ENCODE measurements around the gene CREG2.

- TF ChIP-seq CTCF (IDR thresholded peaks at IDR 0.05) (no peak), POLR2A (IDR thresholded peaks at IDR 0.05) (no peak)
Measured at GRCh38 chr2:101328474-101329007, 58.8 kb downstream of the CREG2 start.

Data from Peyer's patch (tissue), 4 donors.